HG03432 (cell line): ENCODE measurements around the gene TWF2.

Experiments
- ATAC-seq: cut with Tn5 transposase; IDR thresholded peaks from one replicate; pipeline ENCODE4 v1.9.1; 2021; ENCODE audit warnings: mild to moderate bottlenecking, moderate library complexity; ENCODE audit not compliant: unreplicated experiment

Gene TWF2

DNA sequence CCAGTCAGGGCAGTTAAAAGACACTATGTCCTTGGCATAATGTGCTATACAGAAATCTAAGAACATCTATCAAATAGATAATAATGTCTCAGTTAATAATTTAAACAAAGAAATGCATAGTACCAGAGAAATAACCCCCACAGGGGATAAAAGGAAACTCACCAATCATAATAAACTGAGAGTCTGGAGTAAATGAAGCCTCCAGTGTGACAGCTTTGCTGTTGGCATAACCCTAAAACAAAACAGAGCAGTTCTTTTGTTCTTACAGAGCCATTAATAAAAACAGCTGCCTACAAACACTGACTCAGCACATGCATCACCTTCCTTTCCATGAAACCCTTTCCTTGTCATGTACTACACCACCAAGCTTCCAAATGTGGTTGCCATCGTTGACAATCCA lies 20.1 kb upstream of the TWF2 start:
- ATAC-seq: no peak

- ATAC-seq: no peak
Measured at GRCh38 chr3:52257911-52258310, 19.0 kb upstream of the TWF2 start.

GRCh38 chr3:52256622-52257021 lies 17.7 kb upstream of the TWF2 start:
- ATAC-seq: no peak

GRCh38 chr3:52256159-52256558 lies 17.2 kb upstream of the TWF2 start:
- no peak for ATAC-seq

DNA sequence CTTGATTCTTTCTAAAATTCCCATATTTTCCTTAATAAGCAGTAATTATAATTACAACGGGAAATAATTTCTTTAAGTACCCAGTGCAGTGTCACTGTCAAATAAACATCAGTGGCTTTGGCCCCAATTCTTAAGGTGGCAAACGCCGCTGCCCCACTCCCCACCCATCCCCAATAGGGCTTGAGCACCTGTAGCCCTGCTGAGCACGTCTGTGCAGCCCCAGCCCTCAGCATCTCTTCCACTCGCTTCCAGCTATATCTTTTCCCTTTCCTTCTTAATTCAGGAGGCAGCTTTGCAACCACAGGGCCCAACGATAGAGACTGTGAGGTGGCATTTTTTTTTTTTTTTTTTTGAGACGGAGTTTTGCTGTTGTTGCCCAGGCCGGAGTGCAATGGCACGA lies 15.7 kb upstream of the TWF2 start:
- ATAC-seq: no peak

- peak; percentile 91 for ATAC-seq
Measured at GRCh38 chr3:52253314-52254304, 14.7 kb upstream of the TWF2 start.

DNA sequence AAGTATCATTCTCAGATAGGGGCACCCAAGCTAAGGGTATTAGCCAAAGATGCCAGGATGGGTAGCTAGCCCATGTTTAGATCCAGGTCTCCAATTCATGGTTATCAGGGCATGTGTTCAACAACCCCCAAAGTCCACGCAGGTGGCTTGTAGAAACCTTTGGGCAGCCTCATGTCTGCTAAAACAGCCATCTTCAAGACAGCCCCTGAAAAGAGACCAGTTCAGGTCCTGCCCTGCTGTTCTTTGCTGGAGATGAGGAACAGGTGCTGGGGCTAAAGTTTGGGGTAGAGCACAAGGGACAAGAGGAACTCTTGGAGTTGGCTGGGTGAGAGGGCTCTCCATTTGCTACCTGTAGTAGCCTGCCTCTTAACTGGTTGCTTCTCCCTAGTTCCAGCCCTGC lies 11.2 kb upstream of the TWF2 start:
- no peak for ATAC-seq

DNA sequence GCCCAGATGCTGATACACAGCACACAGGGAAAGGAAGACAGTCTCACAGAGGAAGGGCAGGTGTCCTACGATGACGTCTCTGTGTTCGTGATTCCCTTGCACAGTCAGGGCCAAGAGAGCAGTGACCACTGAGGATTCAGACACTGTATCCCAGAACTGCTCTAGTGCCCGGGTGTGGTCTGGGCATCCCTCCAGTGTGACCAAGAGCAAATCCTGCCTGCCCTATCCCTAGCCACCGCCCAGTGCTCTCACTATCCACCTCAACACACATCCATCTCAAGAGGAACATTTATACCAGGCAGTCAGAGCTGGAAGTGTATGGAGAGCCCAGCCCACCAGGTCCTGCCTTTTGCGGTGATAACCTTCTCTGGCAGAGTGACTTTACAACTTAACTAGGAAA lies 10.7 kb upstream of the TWF2 start:
- ATAC-seq: no peak

GRCh38 chr3:52248816-52249547 lies 10.0 kb upstream of the TWF2 start:
- no peak for ATAC-seq

- ATAC-seq: no peak
Measured at GRCh38 chr3:52248165-52248541, 9.2 kb upstream of the TWF2 start.

DNA sequence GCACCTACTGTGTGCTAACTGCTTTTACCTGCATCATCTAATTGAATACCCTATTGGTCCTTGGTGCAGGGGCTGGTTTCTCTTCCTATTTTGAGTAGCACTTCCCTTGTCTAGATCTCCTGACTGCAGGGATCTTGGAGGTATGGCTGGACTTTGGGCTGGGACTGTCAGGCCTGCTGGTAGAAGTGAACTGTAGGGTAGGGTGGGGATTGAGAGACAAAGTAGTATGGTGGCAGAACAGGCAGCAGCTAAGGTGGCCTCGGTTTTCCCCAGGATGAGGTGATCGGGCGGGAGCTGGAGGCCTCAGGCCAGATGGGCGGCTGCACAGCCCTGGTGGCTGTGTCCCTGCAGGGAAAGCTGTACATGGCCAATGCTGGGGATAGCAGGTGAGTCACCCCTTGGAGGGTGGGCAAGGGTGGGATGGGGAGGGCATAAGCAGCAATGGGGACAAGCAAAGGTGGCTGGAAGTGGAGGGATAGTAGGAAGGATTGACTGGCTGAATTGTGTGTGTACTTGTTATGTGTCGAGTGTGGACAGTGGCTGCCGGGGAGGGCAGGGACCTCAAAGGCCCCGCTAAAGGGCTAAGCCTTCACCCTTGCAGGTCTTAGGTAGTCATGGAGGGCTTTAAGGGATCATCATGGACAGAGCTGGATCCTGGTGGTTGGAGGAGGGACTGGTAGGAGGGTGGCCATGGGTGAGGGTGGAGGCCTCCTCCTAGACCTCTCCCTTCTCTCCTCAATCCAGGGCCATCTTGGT lies 8.6 kb upstream of the TWF2 start:
- no peak for ATAC-seq

DNA sequence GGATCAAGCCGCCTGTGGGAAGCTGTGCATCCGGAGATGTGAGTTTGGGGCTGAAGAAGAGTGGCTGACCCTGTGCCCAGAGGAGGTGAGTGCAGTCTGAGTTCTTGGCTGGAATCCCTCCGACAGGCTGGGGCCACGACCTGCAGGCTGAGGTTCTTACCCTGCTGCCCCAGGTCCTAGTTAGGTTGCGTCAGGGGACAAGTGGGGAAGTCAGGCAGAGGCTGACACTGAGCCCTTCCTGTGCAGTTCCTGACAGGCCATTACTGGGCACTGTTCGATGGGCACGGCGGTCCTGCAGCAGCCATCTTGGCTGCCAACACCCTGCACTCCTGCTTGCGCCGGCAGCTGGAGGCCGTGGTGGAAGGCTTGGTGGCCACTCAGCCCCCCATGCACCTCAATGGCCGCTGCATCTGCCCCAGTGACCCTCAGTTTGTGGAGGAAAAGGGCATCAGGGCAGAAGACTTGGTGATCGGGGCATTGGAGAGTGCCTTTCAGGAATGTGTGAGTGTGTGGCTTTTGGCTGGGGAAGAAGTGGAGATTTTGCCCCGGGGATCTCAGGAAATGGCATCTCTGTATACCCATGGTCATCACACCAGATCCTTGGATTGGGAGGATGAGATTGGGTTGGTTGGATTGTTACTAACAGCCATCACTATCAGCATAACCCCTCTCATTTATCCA lies 7.9 kb upstream of the TWF2 start:
- ATAC-seq: no peak

- ATAC-seq: no peak
Measured at GRCh38 chr3:52246264-52246620, 7.3 kb upstream of the TWF2 start.

- peak; percentile 44 for ATAC-seq
Measured at GRCh38 chr3:52245322-52246263, 6.6 kb upstream of the TWF2 start, which contains the start of gene PPM1M. Gene PPM1M, plus strand, starts transcription at chr3:52245759. Its CDS starts 66 bp downstream, at chr3:52245825.

GRCh38 chr3:52243791-52244628 lies 5.1 kb upstream of the TWF2 start:
- peak; percentile 41 for ATAC-seq

GRCh38 chr3:52242039-52242438 lies 3.1 kb upstream of the TWF2 start:
- no peak for ATAC-seq

GRCh38 chr3:52240886-52241370 lies 2.0 kb upstream of the TWF2 start:
- ATAC-seq: no peak

DNA sequence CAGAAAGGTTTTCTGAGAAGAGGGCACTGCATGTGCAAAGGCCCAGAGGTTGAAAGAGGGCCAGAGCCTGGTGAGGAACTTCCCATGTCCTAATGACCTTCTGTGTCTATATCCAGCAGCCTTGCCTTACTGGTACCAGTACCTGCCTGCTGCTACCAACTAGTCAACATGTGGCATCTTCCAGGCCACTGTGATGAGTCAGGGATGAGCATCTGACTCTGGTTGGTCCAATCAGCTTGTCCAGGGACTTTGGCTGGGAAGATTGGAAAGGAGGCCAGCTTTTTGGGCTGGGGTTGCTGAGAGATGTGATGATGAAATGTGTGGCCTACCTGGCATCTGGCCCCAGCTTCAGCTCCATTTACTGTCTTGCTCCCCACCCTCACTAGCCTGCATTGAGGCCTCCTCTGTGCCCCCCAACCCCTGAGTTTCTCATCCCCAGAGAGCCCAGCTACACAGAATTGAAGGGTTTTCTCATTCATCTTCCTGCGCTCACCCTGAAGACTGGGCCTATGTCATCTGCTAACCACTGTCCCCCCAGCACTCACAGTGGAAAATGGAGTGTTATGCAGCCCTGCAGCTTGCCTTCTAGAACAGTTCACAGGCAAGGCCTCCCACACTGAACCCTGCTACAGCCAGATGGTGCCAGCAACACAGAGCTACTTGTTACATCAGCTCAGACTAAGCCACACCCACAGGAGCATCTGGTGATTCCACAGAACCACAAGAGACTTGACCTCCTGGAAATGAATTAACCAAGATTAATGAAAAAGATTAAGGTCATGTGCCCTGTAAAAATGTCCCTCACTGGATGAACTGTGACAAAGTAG lies 1.3 kb upstream of the TWF2 start:
- no peak for ATAC-seq
